Neural progenitor cell (in vitro differentiated cells): ENCODE data around the gene SYTL3. TPM values are rescaled to one million over a fixed set of nuclear protein-coding genes. Genes with fewer than 3 reads are reported as not detected.
A peak's percentile ranks its signal among the peaks of the same experiment; 100 is the strongest.

ENCODE experiments used
- DNase-seq: peaks from one replicate; pipeline ENCODE4 v3.0.0-alpha.2; 2016; ENCODE audit warnings: low spot score
- H2AFZ ChIP-seq: fragments of 200-600 bp; sonication (generic); replicated peaks from 2 replicates; pipeline ENCODE4 v1.6.1; 2016; ENCODE audit warnings: antibody characterized with exemption
- H3F3A ChIP-seq: fragments of 200-600 bp; sonication (generic); 2 replicates; pipeline ENCODE4 v1.6.1; 2016; ENCODE audit warnings: antibody characterized with exemption, low read depth
- H3K27ac ChIP-seq: fragments of 200-600 bp; sonication (generic); 2 replicates; pipeline ENCODE4 v1.5.1; 2016; ENCODE audit warnings: mild to moderate bottlenecking
- H3K27me3 ChIP-seq: fragments of 200-600 bp; sonication (generic); 2 replicates; pipeline ENCODE4 v1.6.1; 2016; ENCODE audit warnings: mild to moderate bottlenecking, moderate library complexity
- H3K36me3 ChIP-seq: fragments of 200-600 bp; sonication (generic); 2 replicates; pipeline ENCODE4 v1.5.1; 2016
- H3K4me1 ChIP-seq: fragments of 200-600 bp; sonication (generic); 2 replicates; pipeline ENCODE4 v1.6.1; 2016; ENCODE audit warnings: mixed run types
- H3K4me2 ChIP-seq: fragments of 200-600 bp; sonication (generic); 2 replicates; pipeline ENCODE4 v1.6.1; 2016
- H3K4me3 ChIP-seq: fragments of 200-600 bp; sonication (generic); 2 replicates; pipeline ENCODE4 v1.5.1; 2016
- H3K79me2 ChIP-seq: fragments of 200-600 bp; sonication (generic); 2 replicates; pipeline ENCODE4 v1.6.1; 2016; ENCODE audit warnings: low read depth
- H3K9ac ChIP-seq: fragments of 200-600 bp; sonication (generic); 2 replicates; pipeline ENCODE4 v1.6.1; 2016
- H3K9me3 ChIP-seq: fragments of 200-600 bp; sonication (generic); 2 replicates; pipeline ENCODE4 v1.5.1; 2016; ENCODE audit warnings: low read depth
- H4K20me1 ChIP-seq: fragments of 200-600 bp; sonication (generic); 2 replicates; pipeline ENCODE4 v1.6.1; 2016; ENCODE audit warnings: low read depth
- H3K27ac Mint-ChIP-seq: 3 replicates; pipeline ENCODE4 v1.8.0; 2021; ENCODE audit warnings: mixed read lengths
- H3K27me3 Mint-ChIP-seq: 2 replicates; pipeline ENCODE4 v1.8.0; 2022; ENCODE audit warnings: low read depth, mild to moderate bottlenecking, inconsistent platforms, moderate library complexity, mixed read lengths; ENCODE audit not compliant: insufficient read depth
- H3K36me3 Mint-ChIP-seq: 3 replicates; pipeline ENCODE4 v1.8.0; 2021; ENCODE audit warnings: mixed read lengths
- H3K4me1 Mint-ChIP-seq: 3 replicates; pipeline ENCODE4 v1.8.0; 2021; ENCODE audit warnings: mixed read lengths
- H3K4me3 Mint-ChIP-seq: 3 replicates; pipeline ENCODE4 v1.8.0; 2021; ENCODE audit warnings: mild to moderate bottlenecking, moderate library complexity, mixed read lengths
- H3K9me3 Mint-ChIP-seq: 3 replicates; pipeline ENCODE4 v1.8.0; 2020; ENCODE audit warnings: mixed read lengths
- CTCF ChIP-seq: fragments of 200-600 bp; sonication (generic); IDR thresholded peaks from 2 replicates; pipeline ENCODE4 v1.5.1; 2017; ENCODE audit warnings: antibody characterized with exemption, mild to moderate bottlenecking
- EZH2 ChIP-seq: fragments of 200-600 bp; sonication (generic); IDR thresholded peaks from 2 replicates; pipeline ENCODE4 v1.6.1; 2017; ENCODE audit warnings: antibody characterized with exemption, mild to moderate bottlenecking, moderate library complexity
- EZH2phosphoT487 ChIP-seq: fragments of 200-600 bp; sonication (generic); IDR thresholded peaks from 2 replicates; pipeline ENCODE4 v1.6.1; 2017; ENCODE audit warnings: antibody characterized with exemption
- total RNA-seq: library from RNA; depleted of rRNA; stranded (reverse); fragments of >200 nt; gene quantifications from 2 replicates; pipeline ENCODE4 v1.2.3, GENCODE V29; 2015; ENCODE audit warnings: low replicate concordance

The SYTL3 gene
- total RNA-seq, 1 donor from 2014 or later = not detected

GRCh38 chr6:158771399-158772152 lies 121.7 kb downstream of the SYTL3 start:
- no peaks in the 10 kb centered on the region for H3F3A ChIP-seq
- no peak overlapping the region for H3K9ac ChIP-seq
- Mint-ChIP-seq H3K4me3 (no peak overlapping the region), H3K27ac (peak overlapping the region; percentile 85), H3K9me3 (no peaks in the 10 kb centered on the region), H3K27me3 (peaks cover 2% of the 10 kb centered on the region), H3K36me3 (peaks cover 69% of the 10 kb centered on the region), H3K4me1 (peaks cover 37% of the 10 kb centered on the region)
- H3K4me2 ChIP-seq = no peak overlapping the region
- H3K79me2 ChIP-seq = no peaks in the 10 kb centered on the region
- no peak for TF ChIP-seq CTCF
- no peaks in the 10 kb centered on the region for H3K4me1 ChIP-seq
- H3K9me3 ChIP-seq = no peaks in the 10 kb centered on the region
- H3K36me3 ChIP-seq = no peaks in the 10 kb centered on the region
- no peak overlapping the region for H2AFZ ChIP-seq
- DNase-seq = no peak
- H3K27me3 ChIP-seq = no peaks in the 10 kb centered on the region
- no peak overlapping the region for H3K27ac ChIP-seq
- H3K4me3 ChIP-seq = no peak overlapping the region
- peaks cover 4% of the 10 kb centered on the region for H4K20me1 ChIP-seq

- Histone ChIP-seq H3K4me2 (no peak overlapping the region), H3K27me3 (no peaks in the 10 kb centered on the region), H2AFZ (no peak overlapping the region), H3K9ac (no peak overlapping the region), H3K9me3 (no peaks in the 10 kb centered on the region), H3K4me1 (no peaks in the 10 kb centered on the region), H3K27ac (no peak overlapping the region), H3K79me2 (no peaks in the 10 kb centered on the region), H3K36me3 (no peaks in the 10 kb centered on the region), H4K20me1 (peaks cover 4% of the 10 kb centered on the region), H3F3A (no peaks in the 10 kb centered on the region), H3K4me3 (no peak overlapping the region)
- no peaks in the 10 kb centered on the region for H3K9me3 Mint-ChIP-seq
- H3K4me3 Mint-ChIP-seq = no peak overlapping the region
- H3K27me3 Mint-ChIP-seq = peaks cover 2% of the 10 kb centered on the region
- H3K4me1 Mint-ChIP-seq = peaks cover 37% of the 10 kb centered on the region
- H3K36me3 Mint-ChIP-seq = peaks cover 73% of the 10 kb centered on the region
- no peak for DNase-seq
- TF ChIP-seq EZH2phosphoT487 = no peak
- no peak for TF ChIP-seq EZH2
- no peak for TF ChIP-seq CTCF
- no peak overlapping the region for H3K27ac Mint-ChIP-seq
Measured at GRCh38 chr6:158772172-158772571, 122.3 kb downstream of the SYTL3 start.

- no peak overlapping the region for H3K4me2 ChIP-seq
- Mint-ChIP-seq H3K4me3 (no peak overlapping the region), H3K4me1 (peaks cover 37% of the 10 kb centered on the region), H3K36me3 (peaks cover 75% of the 10 kb centered on the region), H3K27me3 (peaks cover 2% of the 10 kb centered on the region), H3K27ac (no peak overlapping the region), H3K9me3 (no peaks in the 10 kb centered on the region)
- no peak overlapping the region for H3K4me3 ChIP-seq
- no peak for DNase-seq
- peaks cover 4% of the 10 kb centered on the region for H4K20me1 ChIP-seq
- H3K4me1 ChIP-seq = no peaks in the 10 kb centered on the region
- H2AFZ ChIP-seq = no peak overlapping the region
- TF ChIP-seq EZH2 = no peak
- no peak for TF ChIP-seq CTCF
- no peak for TF ChIP-seq EZH2phosphoT487
- H3K27me3 ChIP-seq = no peaks in the 10 kb centered on the region
- H3K79me2 ChIP-seq = peaks cover 4% of the 10 kb centered on the region
- H3K9ac ChIP-seq = no peak overlapping the region
- H3F3A ChIP-seq = no peaks in the 10 kb centered on the region
- no peak overlapping the region for H3K27ac ChIP-seq
- H3K36me3 ChIP-seq = no peaks in the 10 kb centered on the region
- no peaks in the 10 kb centered on the region for H3K9me3 ChIP-seq
Measured at GRCh38 chr6:158772851-158773371, 123.1 kb downstream of the SYTL3 start.
